ENCODE data around the gene CAPZA1.

Gene CAPZA1

DNA sequence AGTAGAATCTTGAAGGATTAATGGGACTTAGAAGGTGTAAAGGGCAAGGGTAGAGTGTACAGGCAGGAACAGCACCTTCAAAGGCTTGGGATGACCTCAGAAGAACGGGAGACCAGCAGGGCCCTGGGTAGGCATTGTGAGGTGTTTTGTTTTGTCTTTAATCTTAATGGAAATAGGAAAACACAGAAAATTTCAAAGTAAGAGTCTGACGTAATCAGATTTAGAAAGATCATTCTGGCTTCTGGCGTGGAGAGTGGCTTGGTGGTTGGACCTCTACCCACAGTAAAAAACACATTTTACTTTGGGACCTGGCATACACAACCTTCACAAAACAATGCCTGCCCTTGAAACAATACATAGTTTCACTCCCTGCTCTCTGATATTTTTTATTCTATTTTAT, 59.0 kb downstream of the CAPZA1 start:
- no peak for FAIRE-seq

DNA sequence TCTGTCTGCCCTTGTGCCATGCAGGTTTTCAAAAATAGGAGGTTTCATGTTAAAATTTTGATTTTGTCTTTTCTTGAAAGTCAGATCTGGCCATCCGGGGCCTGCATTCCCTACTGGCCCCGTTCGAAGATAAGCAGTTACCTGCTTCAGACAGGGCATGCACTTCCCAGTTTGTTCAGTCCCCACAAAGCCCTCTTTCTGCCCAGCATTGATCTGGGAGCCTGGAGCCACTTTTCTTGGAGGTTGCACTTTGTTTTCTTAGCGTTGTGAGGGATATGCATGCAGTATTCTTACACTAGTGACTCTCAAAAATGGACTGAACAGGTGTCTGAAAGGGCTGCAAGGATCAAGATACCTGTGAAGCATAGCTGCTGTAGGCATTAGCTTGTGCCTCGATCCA, 66.3 kb downstream of the CAPZA1 start:
- FAIRE-seq = no peak

DNA sequence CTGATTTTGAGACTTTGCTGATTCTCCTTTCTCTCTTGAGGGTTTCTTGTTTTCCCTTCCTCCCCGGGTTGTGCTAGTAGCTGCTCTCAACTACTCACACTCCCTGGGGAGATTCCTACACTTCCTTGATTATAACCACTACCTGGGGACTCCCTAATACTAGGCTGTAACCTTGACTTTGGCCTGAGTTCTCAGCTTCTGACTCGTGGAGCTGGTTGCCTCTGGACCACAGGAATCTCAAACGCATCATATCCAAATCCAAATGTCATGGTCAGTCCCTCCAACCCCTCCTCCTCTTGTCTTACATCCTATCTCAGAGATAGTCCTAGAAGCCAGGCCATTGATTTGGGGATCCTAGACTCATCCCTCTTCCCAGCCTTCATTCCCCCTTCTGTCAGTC, 66.8 kb downstream of the CAPZA1 start:
- FAIRE-seq = no peak

DNA sequence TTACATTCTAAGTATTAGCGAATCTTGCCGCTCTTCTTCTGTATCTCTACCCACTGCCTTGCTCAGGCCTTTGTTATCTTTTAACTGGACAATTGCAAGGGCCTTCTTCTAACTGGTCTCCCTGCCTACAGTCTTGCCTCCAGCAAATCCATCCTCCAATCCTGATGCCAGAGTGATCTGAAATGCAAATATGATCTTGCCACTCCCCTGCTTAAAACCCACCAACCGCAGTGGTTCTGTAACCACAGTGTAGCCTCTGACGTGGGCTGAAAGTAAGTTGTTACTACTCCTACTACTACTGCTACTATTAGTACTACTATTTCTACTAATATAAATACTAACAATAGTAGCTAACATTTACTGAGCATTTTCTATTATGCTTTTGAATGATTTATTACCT, 67.2 kb downstream of the CAPZA1 start:
- no peak for FAIRE-seq

DNA sequence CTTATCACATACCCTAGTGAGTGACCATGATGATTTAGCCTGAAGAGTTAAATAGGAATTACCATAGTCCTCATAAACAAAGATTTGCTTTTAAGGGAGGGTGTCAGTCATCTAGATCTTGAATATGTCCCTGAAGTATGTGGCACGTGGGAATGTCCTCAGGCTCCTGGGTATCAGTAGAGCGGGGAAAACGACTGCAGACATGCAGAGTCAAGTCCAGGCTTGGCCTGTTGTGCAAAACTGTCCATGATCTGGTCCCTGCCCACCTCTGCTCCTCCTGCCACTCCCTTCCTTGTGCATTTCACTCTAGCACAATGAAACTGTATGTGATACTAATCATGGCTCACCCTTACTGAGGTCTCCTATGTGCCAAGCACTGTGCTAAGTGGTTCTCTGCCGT, 67.7 kb downstream of the CAPZA1 start:
- no peak for FAIRE-seq

DNA sequence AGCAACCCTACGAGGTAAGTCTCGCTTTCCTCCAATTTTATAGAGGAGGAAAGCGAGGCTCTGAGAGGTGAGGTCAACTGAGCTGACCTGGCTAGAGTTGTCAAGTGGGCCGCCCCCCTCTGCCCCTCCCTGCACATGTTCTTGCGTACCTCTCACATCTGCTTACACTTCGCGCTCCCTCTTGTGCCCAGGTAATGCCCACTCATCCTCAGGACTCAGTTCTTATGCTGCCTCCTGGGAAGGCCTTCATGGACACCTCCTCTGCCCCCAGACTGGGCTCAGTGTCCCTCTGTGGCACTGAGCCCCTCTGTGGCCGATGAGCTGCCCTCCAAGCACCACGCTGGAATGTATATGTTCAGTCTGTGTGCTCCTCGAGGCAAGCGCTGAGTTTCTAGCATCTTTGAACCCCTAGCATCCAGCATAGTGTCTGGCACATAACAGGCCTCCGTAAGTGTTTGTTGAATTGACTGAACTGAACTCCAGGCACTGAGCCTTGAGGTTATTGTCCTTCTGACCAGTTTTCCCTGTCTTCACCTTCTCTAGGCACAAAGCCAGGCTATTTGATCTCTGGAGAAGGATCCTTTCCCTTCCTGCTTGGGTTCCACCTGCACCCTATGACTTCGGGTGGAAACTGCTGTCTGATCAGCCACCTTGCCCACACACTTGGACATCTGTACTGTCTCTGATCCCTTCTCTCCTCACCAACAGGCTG, 68.3 kb downstream of the CAPZA1 start:
- no peak for FAIRE-seq

DNA sequence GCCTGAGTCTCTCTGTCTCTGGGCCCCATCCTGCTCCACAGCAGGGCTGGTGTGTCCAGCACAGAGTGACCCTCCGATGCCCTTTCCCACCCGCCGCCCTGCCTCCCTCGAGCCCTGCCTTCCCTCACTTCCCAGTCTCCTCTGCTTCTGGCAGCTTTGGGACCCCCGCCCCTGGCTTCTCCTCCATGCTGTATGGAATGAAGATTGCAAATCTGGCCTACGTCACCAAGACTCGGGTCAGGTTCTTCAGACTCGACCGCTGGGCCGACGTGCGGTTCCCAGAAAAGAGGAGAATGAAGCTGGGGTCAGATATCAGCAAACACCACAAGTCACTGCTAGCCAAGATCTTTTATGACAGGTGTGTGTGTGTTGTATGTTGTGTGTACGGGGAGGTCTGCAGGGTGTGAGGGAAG, 69.2 kb downstream of the CAPZA1 start:
- no peak for FAIRE-seq

DNA sequence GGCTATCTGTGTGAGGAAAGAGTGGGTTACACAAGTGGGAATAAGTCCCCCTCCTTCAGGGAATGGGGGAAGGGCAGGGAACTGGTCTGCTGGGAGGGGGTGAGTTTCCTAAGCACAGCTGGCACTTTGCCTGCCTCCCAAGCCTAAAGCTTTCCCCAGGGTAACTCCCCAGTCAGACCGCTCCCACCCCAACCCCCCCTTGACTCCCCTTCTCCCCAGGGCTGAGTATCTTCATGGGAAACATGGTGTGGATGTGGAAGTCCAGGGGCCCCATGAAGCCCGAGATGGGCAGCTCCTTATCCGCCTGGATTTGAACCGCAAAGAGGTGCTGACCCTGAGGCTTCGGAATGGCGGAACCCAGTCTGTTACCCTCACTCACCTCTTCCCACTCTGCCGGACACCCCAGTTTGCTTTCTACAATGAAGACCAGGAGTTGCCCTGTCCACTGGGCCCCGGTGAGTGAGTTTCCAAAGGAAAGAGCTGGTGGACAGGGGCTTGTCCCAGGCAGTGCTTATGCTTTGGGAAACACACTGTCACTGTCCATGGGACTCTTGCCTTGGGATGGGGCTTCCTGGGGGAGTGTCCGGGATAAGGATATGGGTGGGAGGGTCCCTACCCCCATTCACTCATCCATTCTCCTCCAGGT, 69.7 kb downstream of the CAPZA1 start:
- no peak for FAIRE-seq

DNA sequence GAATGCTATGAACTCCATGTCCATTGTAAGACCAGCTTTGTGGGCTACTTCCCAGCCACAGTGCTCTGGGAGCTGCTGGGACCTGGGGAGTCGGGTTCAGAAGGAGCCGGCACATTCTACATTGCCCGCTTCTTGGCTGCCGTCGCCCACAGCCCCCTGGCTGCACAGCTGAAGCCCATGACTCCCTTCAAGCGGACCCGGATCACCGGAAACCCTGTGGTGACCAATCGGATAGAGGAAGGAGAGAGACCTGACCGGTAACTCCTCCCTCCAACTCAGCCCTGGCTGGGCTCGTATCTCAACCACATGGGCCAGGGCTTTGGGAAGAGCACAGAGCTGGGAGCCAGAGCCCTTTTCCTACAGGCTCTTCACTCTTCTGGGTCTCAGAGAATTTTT, 70.2 kb downstream of the CAPZA1 start:
- FAIRE-seq = no peak

DNA sequence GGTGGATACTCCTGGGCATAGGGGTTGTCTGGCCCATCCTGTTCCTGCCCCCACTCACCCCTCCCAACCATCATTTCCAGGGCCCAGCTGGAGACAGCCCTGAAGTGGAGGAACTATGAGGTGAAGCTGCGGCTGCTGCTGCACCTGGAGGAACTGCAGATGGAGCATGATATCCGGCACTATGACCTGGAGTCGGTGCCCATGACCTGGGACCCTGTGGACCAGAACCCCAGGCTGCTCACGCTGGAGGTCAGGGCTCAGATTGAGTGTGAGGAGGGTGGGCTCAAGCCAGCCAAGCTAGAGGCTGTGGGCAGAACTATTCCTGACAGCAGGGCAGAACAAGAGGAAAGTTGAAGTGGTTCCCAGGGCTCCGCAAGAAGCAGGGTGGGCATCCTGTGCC, 73.0 kb downstream of the CAPZA1 start:
- no peak for FAIRE-seq

DNA sequence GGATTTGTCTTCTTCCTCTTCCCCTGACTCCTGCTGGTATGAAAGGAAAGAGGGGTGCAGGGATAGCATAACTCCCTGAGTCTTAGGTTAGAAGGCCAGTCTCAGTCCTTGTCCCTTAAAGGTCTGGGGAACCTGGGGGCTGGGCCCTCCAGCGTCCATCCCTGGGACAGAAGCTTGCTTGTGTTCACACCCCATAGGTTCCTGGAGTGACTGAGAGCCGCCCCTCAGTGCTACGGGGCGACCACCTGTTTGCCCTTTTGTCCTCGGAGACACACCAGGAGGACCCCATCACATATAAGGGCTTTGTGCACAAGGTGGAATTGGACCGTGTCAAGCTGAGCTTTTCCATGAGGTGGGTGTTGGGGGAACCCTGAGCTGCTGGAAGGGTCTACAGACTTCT, 74.2 kb downstream of the CAPZA1 start:
- FAIRE-seq = no peak

DNA sequence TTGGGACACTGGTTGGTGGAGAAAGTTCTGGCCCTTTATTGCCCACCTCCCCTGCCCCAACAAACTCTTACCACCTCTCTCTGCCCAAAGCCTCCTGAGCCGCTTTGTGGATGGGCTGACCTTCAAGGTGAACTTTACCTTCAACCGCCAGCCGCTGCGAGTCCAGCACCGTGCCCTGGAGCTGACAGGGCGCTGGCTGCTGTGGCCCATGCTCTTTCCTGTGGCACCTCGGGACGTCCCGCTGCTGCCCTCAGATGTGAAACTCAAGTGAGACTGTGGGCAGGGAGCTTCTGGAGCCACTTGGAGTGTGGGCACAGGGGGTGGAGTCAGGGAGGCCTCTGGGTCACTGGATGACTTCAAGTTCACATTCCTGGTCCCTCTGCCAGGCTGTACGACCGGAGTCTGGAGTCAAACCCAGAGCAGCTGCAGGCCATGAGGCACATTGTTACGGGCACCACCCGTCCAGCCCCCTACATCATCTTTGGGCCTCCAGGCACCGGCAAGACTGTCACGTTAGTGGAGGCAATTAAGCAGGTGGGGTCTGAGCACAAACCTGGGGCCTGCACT, 74.8 kb downstream of the CAPZA1 start:
- no peak for FAIRE-seq

DNA sequence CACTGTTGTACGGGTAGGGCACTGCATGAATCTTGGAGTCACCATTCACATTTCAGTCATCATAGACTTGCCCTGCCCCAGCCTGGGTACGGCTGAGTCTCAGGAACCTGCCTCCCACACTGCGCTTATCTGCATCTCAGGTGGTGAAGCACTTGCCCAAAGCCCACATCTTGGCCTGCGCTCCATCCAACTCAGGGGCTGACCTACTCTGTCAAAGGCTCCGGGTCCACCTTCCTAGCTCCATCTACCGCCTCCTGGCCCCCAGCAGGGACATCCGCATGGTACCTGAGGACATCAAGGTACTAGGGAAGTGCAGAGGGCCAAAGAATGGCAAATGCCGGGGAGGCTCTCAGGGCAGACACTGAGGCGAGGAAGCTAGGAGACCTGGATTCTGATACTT, 75.6 kb downstream of the CAPZA1 start:
- no peak for FAIRE-seq

DNA sequence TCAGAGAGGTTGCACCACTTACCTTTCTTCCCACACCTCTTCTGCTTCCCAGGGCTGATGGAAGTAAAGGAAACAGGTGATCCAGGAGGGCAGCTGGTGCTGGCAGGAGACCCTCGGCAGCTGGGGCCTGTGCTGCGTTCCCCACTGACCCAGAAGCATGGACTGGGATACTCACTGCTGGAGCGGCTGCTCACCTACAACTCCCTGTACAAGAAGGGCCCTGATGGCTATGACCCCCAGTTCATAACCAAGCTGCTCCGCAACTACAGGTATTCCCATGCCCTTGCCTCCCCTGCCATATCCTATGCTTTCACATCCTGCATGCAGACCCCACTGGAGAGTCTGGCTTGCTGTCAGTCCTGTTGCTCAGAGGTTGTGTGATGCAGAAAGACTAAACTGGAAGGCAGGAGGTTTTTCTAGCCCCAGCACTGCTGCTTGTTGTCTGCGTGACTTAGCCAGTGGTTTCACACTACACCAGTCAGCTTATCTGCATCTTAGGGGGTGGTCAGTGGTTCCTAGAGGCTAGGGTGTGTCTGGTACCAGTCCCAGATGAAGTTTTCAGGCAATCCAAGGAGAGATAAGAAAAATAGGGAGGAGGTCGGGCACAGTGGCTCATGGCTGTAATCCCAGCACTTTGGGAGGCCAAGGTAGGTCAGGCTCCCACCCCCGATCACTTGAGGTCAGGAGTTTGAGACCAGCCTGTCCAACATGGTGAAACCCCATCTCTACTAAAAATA, 77.1 kb downstream of the CAPZA1 start:
- FAIRE-seq = no peak

DNA sequence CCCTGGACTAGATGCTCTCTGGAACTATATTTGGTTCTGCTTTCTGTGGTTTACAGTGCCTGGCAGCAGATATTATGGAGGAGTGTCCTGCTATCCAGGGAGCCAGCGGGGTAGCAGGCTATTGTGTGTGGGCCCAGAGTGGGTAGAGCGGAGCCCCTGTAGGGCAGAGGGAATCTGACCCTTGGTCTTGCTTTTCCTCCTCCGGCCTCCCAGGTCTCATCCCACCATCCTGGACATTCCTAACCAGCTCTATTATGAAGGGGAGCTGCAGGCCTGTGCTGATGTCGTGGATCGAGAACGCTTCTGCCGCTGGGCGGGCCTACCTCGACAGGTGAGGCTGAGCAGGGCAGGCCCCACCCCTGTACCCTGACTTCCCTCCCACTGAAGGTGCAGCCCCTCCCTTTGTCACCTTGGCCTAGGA, 78.2 kb downstream of the CAPZA1 start:
- no peak for FAIRE-seq

DNA sequence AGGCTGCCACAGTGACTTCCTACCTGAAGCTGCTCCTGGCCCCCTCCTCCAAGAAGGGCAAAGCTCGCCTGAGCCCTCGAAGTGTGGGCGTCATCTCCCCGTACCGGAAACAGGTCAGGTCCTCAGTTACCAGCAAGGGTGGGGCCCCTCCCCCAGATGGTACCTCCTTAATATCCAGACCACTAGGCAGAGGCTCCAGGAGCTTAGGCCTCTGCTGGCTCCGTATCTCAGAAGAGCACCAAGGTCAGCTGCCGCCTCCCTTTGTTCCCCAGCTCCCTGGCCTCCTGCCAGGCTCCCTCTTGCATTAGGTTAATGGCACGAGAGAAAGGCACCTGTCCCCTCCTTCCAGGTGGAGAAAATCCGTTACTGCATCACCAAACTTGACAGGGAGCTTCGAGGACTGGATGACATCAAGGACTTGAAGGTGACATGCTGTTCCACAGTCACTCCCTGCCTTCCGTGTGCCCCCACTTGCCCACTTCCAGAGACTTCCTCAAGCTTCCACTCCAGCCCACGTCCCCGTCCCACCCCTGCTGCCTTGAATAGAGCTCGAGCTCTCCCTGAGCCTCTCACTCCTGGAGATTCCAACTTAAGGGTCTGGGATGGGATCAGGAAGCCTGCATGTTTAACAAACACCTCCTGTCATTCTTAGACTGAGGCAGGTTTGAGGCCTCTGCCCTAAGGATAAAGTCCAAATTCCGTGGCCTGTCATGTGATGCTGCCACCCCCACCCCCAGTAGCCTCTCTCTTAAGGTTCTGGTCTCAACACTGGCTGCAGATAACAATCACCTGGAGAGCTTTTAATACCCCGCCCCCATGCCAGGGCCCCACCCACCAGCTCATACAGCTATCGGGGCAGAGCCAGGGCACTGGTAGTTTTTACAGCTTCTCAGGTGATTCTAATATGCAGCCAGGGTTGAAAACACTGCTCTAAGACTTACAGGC, 79.0 kb downstream of the CAPZA1 start:
- no peak for FAIRE-seq

DNA sequence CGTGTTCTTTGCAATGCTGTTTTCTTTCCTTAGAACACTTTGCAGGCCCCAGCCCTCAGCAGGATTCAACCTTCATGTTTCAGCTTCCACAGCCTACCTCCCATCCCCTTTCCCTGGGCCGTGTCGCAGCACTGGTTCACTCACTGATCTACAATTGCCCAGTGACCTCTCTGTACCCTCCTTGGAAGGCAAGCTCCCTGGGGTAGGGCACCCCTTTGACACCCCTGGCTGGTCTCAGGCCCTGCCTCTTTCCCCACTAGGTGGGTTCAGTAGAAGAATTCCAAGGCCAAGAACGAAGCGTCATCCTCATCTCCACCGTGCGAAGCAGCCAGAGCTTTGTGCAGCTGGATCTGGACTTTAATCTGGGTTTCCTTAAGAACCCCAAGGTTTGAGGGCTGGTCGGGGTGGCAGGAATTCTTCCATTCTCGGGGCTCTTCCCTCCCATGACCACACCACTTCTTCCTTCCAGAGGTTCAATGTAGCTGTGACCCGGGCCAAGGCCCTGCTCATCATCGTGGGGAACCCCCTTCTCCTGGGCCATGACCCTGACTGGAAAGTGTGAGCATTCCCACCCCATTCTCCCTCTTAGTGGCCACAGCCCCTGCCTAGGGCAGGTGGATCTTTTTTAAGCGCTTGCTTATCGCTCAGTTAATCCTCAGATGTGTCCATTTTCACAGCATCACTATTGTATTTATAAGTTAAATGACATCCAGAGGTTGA, 80.0 kb downstream of the CAPZA1 start:
- no peak for FAIRE-seq

DNA sequence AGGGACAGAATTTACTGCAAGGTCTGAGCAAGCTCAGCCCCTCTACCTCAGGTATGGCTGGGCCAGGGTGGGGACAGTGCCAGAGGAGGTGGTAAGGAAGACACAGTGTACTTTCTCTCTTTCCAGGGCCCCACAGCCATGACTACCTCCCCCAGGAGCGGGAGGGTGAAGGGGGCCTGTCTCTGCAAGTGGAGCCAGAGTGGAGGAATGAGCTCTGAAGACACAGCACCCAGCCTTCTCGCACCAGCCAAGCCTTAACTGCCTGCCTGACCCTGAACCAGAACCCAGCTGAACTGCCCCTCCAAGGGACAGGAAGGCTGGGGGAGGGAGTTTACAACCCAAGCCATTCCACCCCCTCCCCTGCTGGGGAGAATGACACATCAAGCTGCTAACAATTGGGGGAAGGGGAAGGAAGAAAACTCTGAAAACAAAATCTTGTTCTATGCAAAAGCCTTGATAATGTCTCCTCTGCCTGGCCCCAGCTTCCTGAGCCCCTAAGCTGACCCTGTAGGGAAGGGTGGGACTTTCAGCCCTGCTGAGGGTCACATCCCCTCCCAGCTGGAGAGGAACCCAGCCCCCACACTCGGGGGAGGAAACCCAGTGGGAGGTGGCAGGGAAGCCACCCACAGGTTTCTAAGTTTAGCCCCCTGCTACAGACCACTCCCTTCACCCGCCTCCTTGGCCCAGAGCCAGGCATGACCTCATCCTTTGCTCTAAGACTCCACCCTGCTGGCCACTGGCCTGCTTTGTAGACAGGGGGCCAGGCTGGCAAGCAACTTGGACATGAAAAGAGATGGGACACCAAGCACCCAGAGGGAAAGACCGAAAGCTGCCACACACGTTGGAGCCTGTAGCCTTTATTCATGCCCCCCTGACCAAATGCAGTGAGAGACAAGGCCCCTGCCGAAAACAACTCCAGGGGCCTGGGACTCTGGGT, 80.9 kb downstream of the CAPZA1 start:
- no peak for FAIRE-seq

DNA sequence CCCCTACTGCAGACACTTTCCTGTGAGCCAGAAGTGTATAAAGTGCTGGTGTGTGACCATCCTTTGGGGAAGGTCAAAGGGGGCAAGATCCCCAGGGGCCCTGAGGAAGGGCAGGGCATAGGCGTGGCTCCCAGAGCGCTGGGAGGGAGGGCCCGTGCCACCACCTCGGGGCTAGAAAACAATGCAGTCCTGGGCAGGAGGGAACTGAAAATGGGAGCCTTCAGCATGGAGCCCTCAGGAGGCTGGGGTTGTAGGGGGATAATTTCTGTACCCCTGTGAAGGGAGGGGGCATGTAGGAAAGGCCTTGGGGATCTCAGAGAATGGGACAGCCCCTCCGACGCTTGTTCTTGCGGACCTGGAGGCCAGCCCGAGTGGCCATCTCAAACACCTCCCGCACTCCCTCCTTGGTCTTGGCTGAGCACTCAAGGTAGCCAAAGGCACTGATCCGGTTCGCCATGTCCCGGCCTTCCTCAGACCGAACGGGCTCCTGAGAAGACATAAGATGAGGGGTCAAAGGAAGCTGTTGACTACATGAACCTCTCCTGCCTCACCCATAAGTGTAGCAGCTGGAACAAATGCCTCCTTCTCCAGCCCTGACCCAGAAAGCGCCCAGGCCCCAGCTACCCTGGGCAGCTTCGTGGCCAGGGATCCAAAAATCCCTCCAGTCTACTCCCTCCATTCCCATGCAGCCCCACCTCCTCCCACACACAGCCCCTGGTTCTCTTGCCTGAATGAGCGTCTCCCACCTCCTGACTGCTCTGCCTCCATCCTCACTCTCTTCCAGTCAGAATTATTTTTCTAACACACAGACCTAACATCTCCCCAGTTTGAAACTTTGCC, 81.8 kb downstream of the CAPZA1 start:
- FAIRE-seq = no peak

DNA sequence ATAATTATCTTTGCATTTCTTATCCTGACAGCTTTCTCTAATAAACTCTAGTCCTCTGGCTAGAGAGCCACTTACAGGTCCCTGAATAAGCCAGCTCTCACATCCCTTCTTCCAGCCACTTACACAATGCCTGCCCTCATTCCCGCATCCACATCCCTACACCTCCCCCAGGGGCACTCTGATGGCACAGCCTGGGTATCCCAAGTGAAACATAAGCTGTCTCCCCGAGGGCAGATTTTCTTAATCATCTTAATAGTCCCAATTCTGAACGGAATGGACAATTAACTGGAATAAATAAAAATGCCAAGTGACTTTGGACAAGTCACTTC, 82.4 kb downstream of the CAPZA1 start:
- no peak for FAIRE-seq
